Measurements from ENCODE around the gene TGFB1I1.
"Not testable (repeated sequence)": the region's sequence is repeated elsewhere in the genome, so short reads cannot be mapped to it uniquely, and the experiment has no call there.

The TGFB1I1 gene

DNA sequence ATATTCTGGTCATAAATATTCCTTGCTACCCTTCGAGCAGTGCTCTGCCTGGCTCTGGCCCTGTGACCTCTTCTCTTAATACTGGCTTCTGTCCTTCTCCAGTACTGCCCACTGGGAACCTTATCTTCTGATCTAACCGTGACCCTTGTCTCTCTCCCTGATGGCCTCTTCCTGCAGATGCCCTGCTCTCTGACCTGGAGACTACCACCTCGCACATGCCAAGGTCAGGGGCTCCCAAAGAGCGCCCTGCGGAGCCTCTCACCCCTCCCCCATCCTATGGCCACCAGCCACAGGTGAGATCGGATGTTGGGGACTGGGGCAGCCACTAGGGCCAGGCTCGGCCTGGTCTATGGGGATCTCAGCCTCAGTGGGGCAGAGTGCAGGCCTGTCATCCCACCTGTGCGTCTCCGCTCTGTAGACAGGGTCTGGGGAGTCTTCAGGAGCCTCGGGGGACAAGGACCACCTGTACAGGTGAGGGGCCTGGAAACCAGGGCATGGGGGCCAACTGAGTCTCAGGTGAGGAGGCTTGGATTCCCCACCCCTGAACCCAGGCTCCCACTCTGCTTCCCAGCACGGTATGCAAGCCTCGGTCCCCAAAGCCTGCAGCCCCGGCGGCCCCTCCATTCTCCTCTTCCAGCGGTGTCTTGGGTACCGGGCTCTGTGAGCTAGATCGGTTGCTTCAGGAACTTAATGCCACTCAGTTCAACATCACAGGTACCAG lies 1.5 kb downstream of the TGFB1I1 start:
- no peak for DNase-seq

DNA sequence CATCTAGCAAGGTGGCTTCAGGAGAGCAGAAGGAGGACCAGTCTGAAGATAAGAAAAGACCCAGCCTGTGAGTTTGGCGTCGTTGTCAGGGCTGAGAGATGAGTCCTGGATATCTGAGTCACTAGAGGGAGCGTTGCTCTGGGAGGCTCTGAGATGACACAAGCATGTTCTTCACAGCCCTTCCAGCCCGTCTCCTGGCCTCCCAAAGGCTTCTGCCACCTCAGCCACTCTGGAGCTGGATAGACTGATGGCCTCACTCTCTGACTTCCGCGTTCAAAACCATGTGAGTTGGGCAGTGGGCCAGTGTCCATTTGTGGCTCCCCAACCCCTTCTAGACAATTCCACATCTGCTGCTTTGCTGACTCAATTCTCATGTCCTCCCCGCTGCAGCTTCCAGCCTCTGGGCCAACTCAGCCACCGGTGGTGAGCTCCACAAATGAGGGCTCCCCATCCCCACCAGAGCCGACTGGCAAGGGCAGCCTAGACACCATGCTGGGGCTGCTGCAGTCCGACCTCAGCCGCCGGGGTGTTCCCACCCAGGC lies 2.3 kb downstream of the TGFB1I1 start:
- DNase-seq = no peak

DNA sequence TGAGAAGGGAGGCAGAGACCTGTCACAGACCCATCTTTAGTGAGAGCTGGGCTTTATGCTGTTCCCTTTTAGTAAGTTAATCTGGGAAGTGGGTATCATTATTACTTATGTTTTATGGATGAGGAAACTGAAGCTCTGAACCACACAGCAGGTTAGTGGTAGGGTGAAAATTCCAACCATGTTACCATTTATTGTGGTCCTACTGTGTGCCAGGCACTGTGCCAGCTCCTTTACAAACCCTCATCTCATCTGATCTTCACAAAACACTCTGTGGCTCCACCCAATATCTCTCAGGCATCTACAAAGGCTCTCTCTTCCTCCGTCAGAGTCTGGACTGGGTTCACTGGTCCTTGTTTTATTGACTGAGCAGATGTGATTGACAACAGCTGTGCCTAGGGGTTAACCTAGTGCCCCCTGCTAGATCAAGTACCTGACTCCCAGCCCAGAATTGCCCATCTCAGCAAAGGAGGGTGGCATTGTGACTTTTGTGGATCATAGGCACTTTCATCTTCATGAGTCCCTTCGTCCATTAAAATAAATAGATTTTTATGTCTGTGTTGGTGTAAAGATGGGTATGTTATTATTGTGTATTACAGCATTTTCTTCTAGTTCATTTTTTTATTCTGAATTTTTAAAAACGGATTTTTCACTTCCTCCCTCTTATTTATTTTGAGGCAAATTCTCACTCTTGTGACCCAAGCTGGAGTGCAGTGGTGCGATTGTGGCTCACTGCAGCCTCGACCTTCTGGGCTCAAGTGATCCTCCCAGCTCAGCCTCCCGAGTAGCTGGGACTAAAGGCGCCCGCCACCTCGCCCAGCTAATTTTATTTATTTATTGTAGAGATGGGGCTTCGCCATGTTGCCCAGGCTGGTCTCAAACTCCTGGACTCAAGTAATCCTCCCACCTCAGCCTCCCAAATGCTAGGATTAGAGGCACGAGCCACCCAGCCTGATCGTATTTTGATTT lies 3.1 kb downstream of the TGFB1I1 start:
- DNase-seq = no peak

DNA sequence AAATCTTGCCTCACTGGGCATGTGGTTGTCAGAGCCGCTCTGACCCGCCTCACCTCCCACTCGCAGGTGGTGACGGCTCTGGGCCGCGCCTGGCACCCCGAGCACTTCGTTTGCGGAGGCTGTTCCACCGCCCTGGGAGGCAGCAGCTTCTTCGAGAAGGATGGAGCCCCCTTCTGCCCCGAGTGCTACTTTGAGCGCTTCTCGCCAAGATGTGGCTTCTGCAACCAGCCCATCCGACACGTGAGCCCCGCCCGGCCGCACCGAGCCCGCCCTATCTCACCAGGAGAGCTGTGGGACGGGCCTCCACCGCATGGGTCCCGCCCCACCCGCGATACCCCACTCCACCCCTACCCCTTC lies 4.0 kb downstream of the TGFB1I1 start:
- DNase-seq = no peak

DNA sequence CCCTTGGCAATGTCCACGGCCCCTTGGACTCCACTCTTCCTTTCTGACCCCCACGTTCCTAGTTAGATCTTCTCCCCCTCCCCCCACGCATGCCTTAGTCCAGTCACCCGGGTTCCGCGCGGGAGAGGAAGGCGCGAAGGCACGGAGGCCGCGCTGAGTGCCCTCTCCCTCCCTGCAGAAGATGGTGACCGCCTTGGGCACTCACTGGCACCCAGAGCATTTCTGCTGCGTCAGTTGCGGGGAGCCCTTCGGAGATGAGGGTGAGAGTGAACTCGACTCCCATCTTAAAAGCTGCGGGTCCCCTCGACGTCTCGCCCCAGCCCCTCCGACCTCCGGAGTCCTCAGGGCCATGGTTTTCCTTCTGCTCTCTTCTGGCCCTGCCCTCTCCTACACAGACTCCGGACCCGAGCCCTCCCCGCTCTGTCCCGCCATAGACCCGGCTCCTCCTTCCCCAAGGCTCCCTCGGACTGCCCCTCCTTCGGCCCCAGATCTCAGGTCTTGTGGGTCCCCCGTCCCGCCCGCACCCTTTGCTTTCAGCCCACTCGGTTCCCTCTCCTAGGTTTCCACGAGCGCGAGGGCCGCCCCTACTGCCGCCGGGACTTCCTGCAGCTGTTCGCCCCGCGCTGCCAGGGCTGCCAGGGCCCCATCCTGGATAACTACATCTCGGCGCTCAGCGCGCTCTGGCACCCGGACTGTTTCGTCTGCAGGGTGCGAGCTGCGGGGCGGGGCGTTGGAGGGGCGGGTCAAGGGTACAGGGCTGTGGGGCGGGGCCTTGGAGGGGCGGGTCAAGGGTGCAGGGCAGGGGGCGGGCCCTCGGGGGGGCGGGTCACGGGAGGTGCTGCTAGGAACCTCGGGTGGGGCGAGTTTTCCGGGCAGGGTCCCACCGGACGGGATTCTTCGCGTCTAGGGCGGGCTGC lies 4.6 kb downstream of the TGFB1I1 start:
- DNase-seq = no peak

DNA sequence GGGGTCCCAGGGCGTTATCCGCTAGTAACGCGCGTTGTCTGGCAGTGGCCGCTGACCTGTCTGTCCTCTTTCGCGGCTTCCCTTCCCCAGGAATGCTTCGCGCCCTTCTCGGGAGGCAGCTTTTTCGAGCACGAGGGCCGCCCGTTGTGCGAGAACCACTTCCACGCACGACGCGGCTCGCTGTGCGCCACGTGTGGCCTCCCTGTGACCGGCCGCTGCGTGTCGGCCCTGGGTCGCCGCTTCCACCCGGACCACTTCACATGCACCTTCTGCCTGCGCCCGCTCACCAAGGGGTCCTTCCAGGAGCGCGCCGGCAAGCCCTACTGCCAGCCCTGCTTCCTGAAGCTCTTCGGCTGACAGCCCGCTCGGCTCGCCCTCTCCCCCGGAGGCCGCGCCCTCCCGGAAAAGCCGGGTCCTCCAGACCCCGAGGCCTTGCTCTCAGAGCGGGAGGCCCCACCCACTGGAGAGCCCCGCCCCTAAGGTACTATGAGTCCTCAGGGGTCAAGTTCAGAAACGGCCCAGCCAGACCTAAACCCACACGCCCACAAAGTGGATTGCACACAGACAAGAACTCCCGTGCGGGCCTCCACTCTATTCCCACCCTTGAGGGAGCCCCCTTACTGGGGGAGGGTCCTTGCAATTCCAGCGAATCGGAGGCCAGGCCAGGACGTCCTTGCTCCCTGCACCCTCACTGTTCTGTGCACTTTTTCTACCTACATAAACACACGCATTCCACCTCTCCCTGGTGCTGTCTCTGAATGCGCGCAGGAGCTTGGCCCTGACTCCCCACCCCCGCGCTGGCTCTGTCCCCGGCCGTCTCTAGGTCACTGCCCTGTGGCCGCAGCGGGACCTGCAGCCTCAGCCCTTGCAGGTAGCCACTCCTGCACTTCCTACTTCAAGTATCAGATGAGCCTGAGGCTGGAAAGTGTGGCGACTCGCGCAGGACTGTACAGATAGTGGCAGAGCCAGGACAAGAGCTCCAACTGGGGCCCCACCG lies 5.6 kb downstream of the TGFB1I1 start:
- DNase-seq = no peak

DNA sequence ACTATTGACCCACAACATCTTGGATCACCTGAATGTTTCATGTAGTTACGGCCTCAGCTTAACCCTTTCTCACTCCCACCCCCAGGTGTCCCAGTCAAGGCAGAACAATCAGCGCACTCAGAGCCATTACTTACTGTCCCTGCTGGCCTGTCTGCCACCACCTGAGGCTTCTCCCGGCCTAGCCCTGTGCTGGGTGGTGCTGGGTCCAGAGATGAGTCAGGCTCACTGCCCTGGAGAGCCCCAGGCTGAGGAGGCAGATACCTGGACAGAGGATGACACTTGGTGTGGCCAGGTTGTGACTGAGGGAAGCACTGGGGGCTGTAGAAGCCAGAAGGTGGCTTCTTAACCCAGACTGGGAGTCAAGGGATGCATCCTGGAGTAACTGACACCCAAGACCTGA lies 7.0 kb downstream of the TGFB1I1 start:
- no peak for DNase-seq

DNA sequence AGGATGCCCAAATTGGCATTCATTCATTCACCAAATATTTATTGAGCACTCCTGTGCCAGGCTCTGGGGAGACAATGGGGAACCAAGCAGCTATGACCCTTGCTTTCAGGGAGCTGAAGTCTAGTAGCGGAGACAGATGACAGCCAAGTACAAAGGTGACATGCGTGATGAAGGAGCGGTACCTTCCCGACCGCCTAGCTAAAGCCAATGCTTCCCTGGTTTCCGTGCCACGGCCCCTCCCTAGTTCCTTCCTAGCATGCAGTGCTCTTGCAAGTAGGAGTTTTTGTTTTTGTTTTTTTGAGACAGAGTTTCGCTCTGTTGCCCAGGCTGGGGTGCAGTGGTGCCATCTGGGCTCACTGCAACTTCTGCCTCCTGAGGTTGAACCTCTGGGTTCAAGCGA lies 7.8 kb downstream of the TGFB1I1 start:
- no peak for DNase-seq

DNA sequence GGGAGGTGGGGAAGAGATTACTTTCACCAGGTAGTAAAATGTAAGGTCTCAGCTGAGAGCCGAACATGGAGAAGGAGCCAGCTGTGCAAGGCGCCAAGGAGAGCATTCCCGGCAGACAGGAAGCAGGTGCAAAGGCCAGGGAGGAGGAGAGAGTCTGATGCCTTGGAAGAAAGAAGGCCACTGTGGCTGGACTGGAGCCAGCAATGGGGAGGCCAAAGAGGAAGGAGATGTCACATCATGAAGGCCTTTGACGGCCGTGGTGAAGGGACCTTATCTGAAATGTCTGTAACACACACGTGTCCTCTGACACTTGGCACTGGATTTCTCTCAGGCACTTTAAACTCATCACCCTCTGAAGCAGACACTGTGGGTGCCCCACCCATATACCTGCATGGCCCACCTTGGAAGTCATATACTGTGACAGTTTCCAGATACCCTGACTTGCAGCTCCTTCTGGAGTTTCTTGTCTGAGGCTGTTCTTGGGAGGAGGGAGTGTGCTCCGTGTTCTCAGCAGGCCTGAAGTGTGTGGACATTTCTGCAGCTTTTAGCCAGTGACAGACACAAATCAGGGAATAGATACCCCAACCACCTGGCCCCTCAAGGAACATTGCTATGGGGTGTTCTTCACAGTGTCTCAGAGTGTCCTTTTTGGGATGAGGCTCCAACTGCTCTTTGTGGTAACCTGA lies 9.0 kb downstream of the TGFB1I1 start:
- DNase-seq = no peak

DNA sequence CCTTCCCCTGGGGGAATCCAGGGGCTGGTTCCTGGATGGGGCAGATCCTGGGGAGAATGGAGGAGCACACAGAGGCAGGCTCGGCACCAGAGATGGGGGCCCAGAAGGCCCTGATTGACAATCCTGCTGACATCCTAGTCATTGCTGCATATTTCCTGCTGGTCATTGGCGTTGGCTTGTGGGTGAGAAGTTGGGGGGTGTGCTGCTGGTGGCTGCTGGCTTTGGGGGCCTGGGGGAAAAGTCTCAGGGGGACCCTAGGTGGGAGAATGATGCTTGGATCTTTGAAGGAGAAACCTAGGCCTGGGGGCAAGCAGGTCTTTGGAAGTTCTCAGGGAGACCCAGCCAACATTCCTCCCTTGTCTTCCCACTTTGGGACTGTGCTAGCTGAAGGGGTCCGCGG lies 11.1 kb downstream of the TGFB1I1 start, which contains the start of gene SLC5A2:
TSS of gene SLC5A2 (plus strand) at position 43 of the 400 bp plus-strand sequence. CDS start at position 57, 14 bp downstream.
- no peak for DNase-seq

DNA sequence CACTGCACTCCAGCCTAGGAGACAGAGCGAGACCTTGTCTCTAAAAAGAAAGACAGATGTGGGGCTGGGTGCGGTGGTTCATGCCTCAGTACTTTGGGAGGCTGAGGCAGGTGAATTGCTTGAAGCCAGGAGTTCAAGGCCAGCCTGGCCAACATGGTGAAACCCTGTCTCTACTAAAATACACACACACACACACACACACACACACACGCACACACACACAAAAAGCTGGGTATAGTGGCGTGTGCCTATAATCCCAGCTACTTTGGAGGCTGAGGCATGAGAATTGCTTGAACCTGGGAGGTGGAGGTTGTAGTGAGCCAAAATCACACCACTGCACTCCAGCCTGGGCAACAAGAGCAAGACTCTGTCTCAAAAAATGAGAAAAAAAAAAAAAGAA lies 12.1 kb downstream of the TGFB1I1 start:
- DNase-seq = not testable (repeated sequence)

DNA sequence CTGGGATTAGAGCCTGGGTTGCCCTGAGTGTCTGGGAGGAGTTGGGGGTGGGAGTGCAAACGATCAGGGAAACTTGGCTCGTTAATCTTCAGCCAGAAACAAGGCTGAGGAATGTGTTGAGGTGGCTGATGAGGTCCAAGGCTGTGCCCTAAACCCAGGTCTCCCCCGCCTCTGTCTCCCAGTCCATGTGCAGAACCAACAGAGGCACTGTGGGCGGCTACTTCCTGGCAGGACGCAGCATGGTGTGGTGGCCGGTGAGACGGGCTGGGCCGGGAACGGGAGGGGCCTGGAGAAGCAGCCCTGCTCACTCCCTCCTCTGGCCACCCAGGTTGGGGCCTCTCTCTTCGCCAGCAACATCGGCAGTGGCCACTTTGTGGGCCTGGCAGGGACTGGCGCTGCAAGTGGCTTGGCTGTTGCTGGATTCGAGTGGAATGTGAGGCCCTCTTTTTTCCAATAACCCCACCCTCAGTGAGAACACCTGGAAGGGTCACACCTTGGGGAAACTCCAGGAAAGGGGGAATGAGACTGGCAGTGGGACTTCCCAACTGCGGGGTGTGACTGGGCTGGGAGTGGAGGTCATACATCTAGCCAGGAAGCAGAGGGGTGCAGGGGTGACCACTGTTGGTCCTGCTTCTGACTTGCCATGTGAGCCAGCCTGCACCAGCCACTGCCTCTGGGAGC lies 12.7 kb downstream of the TGFB1I1 start:
- DNase-seq = no peak

DNA sequence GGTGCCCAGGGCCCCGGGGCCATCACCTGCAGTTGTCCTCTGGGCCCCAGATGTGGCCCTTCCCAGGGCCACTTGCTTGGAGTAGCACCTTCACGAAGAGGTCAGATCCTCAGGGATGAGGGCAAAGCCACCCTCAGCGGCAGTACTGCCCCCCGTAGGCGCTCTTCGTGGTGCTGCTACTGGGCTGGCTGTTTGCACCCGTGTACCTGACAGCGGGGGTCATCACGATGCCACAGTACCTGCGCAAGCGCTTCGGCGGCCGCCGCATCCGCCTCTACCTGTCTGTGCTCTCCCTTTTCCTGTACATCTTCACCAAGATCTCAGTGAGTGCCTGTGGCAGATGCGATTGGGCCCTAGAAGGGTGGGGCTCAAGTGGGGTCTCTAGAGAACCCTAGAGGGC lies 13.6 kb downstream of the TGFB1I1 start:
- DNase-seq = no peak

DNA sequence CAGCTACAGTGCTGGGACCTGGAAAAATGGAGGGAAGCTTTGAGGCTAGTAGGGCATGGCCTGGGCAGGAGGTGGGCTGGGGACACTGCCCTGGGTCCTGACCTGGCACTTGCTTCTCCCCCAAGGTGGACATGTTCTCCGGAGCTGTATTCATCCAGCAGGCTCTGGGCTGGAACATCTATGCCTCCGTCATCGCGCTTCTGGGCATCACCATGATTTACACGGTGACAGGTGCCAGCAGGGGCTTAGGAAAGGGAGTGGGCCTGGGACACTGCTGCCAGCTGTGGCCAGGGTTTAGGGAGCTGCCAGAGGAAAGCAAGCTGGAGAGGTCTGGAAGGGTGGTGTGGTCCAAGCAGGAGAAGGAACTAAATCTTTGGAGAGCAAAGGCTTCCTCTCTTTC lies 14.1 kb downstream of the TGFB1I1 start:
- no peak for DNase-seq

DNA sequence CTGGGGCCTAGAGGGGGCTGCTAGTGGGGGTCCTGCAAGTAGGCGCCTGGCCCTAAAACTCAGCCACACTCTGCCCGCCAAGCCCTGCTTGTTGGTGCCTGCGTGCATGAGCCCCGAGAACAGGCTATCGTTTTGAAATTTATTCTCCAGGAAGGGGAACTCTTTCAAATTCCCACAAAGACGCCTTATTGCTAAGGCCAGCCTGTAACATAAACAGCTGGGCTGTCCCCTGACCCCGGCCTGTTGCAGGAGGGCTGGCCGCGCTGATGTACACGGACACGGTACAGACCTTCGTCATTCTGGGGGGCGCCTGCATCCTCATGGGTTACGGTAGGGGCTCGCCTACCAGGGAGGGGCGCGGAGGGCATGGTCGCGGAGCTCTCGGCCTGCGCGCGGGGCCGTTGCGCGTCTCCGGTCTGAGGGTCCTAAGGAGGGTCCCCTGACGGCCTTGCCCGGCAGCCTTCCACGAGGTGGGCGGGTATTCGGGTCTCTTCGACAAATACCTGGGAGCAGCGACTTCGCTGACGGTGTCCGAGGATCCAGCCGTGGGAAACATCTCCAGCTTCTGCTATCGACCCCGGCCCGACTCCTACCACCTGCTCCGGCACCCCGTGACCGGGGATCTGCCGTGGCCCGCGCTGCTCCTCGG lies 15.2 kb downstream of the TGFB1I1 start:
- no peak for DNase-seq

DNA sequence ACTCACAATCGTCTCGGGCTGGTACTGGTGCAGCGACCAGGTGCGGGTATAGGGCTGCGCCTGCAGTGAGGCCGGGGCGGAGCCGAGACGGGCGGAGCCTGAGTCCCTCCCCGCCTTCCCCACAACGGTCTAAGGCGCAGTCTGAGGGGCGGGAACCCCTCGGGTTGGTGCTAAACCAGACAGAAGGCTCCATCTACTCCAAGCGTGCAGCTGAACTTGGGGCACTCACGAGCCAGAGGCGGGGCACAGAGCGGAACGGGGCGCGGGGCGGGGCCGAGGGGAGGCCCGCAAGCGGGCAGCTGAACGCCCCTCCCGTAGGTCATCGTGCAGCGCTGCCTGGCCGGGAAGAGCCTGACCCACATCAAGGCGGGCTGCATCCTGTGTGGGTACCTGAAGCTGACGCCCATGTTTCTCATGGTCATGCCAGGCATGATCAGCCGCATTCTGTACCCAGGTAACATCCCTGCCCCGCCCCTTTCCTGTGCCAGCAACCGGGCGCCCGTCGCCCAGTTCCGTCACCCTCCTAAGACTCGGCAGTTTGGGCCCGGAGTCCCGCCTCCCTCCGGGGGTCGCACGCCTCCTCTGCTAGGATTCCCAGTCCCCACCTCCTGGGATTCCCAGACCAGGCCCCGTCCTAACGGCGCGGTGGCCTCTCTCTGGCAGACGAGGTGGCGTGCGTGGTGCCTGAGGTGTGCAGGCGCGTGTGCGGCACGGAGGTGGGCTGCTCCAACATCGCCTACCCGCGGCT lies 15.9 kb downstream of the TGFB1I1 start:
- no peak for DNase-seq

DNA sequence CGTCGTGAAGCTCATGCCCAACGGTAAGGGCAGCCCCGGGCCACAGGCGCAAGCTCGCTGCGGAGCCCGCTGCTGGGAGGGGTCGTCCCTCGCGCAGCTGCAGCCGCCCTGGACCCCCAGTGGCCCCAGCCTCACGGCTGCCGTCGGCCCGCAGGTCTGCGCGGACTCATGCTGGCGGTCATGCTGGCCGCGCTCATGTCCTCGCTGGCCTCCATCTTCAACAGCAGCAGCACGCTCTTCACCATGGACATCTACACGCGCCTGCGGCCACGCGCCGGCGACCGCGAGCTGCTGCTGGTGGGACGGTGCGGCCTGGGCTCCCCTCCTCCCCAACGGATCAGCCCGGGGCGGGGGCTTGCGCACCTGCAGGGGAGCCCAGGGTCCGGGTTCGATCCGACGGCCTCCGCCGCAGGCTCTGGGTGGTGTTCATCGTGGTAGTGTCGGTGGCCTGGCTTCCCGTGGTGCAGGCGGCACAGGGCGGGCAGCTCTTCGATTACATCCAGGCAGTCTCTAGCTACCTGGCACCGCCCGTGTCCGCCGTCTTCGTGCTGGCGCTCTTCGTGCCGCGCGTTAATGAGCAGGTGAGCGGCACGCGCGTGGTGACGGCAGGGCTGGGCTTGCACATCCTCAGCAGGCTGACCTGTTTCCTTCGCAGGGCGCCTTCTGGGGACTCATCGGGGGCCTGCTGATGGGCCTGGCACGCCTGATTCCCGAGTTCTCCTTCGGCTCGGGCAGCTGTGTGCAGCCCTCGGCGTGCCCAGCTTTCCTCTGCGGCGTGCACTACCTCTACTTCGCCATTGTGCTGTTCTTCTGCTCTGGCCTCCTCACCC lies 16.7 kb downstream of the TGFB1I1 start:
- no peak for DNase-seq

DNA sequence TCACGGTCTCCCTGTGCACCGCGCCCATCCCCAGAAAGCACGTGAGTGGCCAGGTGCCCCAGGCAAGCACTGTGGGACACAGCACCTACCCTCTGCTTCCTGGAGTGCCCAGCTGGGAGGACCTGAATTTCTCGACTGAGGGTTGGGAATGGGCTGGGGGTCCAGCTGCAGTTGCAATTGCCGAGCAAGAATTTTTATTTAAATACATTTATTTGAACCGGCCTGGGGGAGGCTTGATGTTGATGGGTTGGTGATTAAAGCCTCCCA lies 17.3 kb downstream of the TGFB1I1 start:
- no peak for DNase-seq

All from NCI-H2107 (cell line).